ENCODE data around the gene KCNMB2.
A peak's percentile ranks its signal among the peaks of the same experiment; 100 is the strongest.
"Not testable (repeated sequence)": the region's sequence is repeated elsewhere in the genome, so short reads cannot be mapped to it uniquely, and the experiment has no call there.

Gene KCNMB2

GRCh38 chr3:178520451-178520850 is 15.8 kb upstream of the KCNMB2 start:
- no peak for DNase-seq

- DNase-seq, result peak; percentile 80
Measured at GRCh38 chr3:178522200-178523052, 13.8 kb upstream of the KCNMB2 start.

GRCh38 chr3:178525251-178525650 is 11.0 kb upstream of the KCNMB2 start:
- DNase-seq, result no peak

- peak; percentile 75 for DNase-seq
Measured at GRCh38 chr3:178526291-178526690, 9.9 kb upstream of the KCNMB2 start.

- DNase-seq, result no peak
Measured at GRCh38 chr3:178527981-178528380, 8.3 kb upstream of the KCNMB2 start.

GRCh38 chr3:178529606-178530225 is 6.5 kb upstream of the KCNMB2 start:
- no peak for DNase-seq

GRCh38 chr3:178532476-178532875 is 3.8 kb upstream of the KCNMB2 start:
- DNase-seq, result peak; percentile 61

- DNase-seq, result no peak
Measured at GRCh38 chr3:178537122-178537705, 978 bp downstream of the KCNMB2 start.

- DNase-seq, result no peak
Measured at GRCh38 chr3:178538056-178538455, 1.8 kb downstream of the KCNMB2 start.

GRCh38 chr3:178540184-178540583 is 3.9 kb downstream of the KCNMB2 start:
- DNase-seq, result no peak

- DNase-seq, result no peak
Measured at GRCh38 chr3:178545337-178545736, 9.1 kb downstream of the KCNMB2 start.

- no peak for DNase-seq
Measured at GRCh38 chr3:178546079-178546478, 9.8 kb downstream of the KCNMB2 start.

- DNase-seq, result not testable (repeated sequence)
Measured at GRCh38 chr3:178549426-178549825, 13.2 kb downstream of the KCNMB2 start.

GRCh38 chr3:178551916-178552321 is 15.7 kb downstream of the KCNMB2 start:
- DNase-seq, result no peak

GRCh38 chr3:178558637-178559036 is 22.4 kb downstream of the KCNMB2 start:
- DNase-seq, result peak; percentile 26

GRCh38 chr3:178560759-178561158 is 24.5 kb downstream of the KCNMB2 start:
- peak; percentile 38 for DNase-seq

GRCh38 chr3:178561239-178561638 is 25.0 kb downstream of the KCNMB2 start:
- DNase-seq, result no peak

- no peak for DNase-seq
Measured at GRCh38 chr3:178562143-178562946, 26.1 kb downstream of the KCNMB2 start.

- no peak for DNase-seq
Measured at GRCh38 chr3:178562947-178563232, 26.7 kb downstream of the KCNMB2 start.

GRCh38 chr3:178567611-178568010 is 31.4 kb downstream of the KCNMB2 start:
- no peak for DNase-seq

- DNase-seq, result no peak
Measured at GRCh38 chr3:178568155-178568731, 32.0 kb downstream of the KCNMB2 start.

- DNase-seq, result no peak
Measured at GRCh38 chr3:178568911-178569310, 32.7 kb downstream of the KCNMB2 start.

GRCh38 chr3:178569826-178570225 is 33.6 kb downstream of the KCNMB2 start:
- no peak for DNase-seq
